ENCODE results near the gene PRKCE.

The PRKCE gene

GRCh38 chr2:46087492-46087891 lies 436.0 kb downstream of the PRKCE start:
- TF ChIP-seq POLR2AphosphoS5 (IDR thresholded peaks at IDR 0.05; ENCODE audit: borderline replicate concordance, low read depth, low read length): no peak
- no peak for TF ChIP-seq FOXP2 (optimal IDR thresholded peaks at IDR 0.05; ENCODE audit: control extremely low read depth, extremely low read length, insufficient read depth)
- TF ChIP-seq EZH2 (IDR thresholded peaks at IDR 0.05): no peak
- DNase-seq (ENCODE audit: low read depth, low spot score): no peak
- no peaks in the 10 kb centered on the region for H3K9me3 ChIP-seq (ENCODE audit: low read depth, low read length)

GRCh38 chr2:46091004-46091403 lies 439.5 kb downstream of the PRKCE start:
- DNase-seq (ENCODE audit: low read depth, low spot score): no peak
- Histone ChIP-seq H3K9me3 (ENCODE audit: low read depth, low read length) (no peaks in the 10 kb centered on the region), H3K4me3 (no peak overlapping the region), H3K9ac (ENCODE audit: insufficient read length) (no peak overlapping the region), H3K36me3 (ENCODE audit: insufficient read depth, low read length) (no peaks in the 10 kb centered on the region), H3K27ac (no peak overlapping the region)
- TF ChIP-seq EZH2 (IDR thresholded peaks at IDR 0.05) (no peak), POLR2AphosphoS5 (IDR thresholded peaks at IDR 0.05; ENCODE audit: borderline replicate concordance, low read depth, low read length) (no peak), FOXP2 (optimal IDR thresholded peaks at IDR 0.05; ENCODE audit: control extremely low read depth, extremely low read length, insufficient read depth) (no peak)

More at GRCh38 chr2:46087492-46087891, 436.0 kb downstream of the PRKCE start:
- Histone ChIP-seq H3K36me3 (ENCODE audit: insufficient read depth, low read length) (no peaks in the 10 kb centered on the region), H3K9ac (ENCODE audit: insufficient read length) (no peak overlapping the region), H3K4me3 (no peak overlapping the region), H3K27ac (no peak overlapping the region)

DNA sequence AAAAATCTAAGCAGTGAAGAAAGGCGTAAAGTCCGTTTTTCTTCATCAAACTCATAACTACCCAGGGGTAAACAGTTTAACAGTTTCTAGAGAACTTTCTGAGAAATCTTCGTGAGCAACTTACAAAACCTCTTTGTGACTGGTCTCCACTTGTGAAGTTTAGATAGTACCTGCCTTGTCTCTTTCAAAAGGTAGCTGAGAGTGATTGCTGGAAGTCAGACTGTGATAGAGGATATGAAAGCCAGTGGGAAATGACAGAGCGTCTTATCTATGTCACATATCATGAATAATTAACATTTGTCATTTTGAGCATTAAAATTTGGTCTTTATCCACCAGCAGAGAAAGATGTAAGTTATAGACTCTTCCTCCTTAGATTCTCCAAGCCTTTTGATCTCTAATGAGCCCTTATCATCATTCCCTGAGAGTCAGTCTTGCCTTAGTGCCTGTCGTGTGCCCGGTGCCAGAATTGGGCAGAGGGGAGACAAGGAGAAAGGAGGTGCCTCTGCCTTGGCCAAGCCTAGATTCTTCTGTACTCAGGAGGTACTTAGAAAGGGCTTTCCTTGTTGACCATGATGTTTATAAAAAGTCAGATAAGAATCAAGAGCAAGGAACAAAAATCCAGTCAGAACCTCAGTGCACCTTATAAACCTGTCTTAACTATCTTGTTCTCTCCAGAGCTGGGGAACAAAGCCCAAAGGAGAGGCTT lies 440.6 kb downstream of the PRKCE start:
- no peak for DNase-seq (ENCODE audit: low read depth, low spot score)
- TF ChIP-seq FOXP2 (optimal IDR thresholded peaks at IDR 0.05; ENCODE audit: control extremely low read depth, extremely low read length, insufficient read depth): no peak
- no peak for TF ChIP-seq POLR2AphosphoS5 (IDR thresholded peaks at IDR 0.05; ENCODE audit: borderline replicate concordance, low read depth, low read length)
- no peak for TF ChIP-seq EZH2 (IDR thresholded peaks at IDR 0.05)
- Histone ChIP-seq H3K4me3 (no peak overlapping the region), H3K27ac (no peak overlapping the region), H3K9me3 (ENCODE audit: low read depth, low read length) (no peaks in the 10 kb centered on the region), H3K9ac (ENCODE audit: insufficient read length) (no peak overlapping the region), H3K36me3 (ENCODE audit: insufficient read depth, low read length) (no peaks in the 10 kb centered on the region)

GRCh38 chr2:46094689-46095088 lies 443.2 kb downstream of the PRKCE start:
- Histone ChIP-seq H3K36me3 (ENCODE audit: insufficient read depth, low read length) (no peaks in the 10 kb centered on the region), H3K27ac (no peak overlapping the region), H3K9ac (ENCODE audit: insufficient read length) (no peak overlapping the region), H3K9me3 (ENCODE audit: low read depth, low read length) (no peaks in the 10 kb centered on the region), H3K4me3 (no peak overlapping the region)
- no peak for TF ChIP-seq POLR2AphosphoS5 (IDR thresholded peaks at IDR 0.05; ENCODE audit: borderline replicate concordance, low read depth, low read length)
- no peak for TF ChIP-seq FOXP2 (optimal IDR thresholded peaks at IDR 0.05; ENCODE audit: control extremely low read depth, extremely low read length, insufficient read depth)
- no peak for TF ChIP-seq EZH2 (IDR thresholded peaks at IDR 0.05)
- no peak for DNase-seq (ENCODE audit: low read depth, low spot score)

- H3K4me3 ChIP-seq: no peak overlapping the region
- no peak overlapping the region for H3K9ac ChIP-seq (ENCODE audit: insufficient read length)
- no peak for DNase-seq (ENCODE audit: low read depth, low spot score)
- no peak overlapping the region for H3K27ac ChIP-seq
- H3K9me3 ChIP-seq (ENCODE audit: low read depth, low read length): no peaks in the 10 kb centered on the region
- TF ChIP-seq POLR2AphosphoS5 (IDR thresholded peaks at IDR 0.05; ENCODE audit: borderline replicate concordance, low read depth, low read length) (no peak), EZH2 (IDR thresholded peaks at IDR 0.05) (no peak), FOXP2 (optimal IDR thresholded peaks at IDR 0.05; ENCODE audit: control extremely low read depth, extremely low read length, insufficient read depth) (no peak)
- no peaks in the 10 kb centered on the region for H3K36me3 ChIP-seq (ENCODE audit: insufficient read depth, low read length)
These were observed 444.4 kb downstream of the PRKCE start for GRCh38 chr2:46095830-46096229.

DNA sequence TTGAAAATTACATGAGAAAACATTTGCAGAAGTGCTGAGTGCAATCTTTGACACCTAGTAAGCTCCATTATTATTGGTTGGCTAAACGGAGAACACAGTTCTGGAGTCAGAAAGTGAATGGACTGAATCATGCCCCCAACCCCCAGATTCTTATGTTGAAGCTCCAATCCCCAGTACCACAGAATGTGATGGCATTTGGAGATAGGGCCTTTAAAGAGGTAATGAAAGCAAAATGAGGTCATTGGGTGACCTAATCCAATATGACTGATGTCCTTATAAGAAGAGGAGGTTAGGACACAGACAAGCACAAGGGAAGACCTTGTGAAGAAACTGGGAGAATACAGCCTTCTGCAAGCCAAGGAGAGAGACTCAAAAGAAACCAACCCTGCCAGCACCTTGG lies 444.8 kb downstream of the PRKCE start:
- Histone ChIP-seq H3K4me3 (no peak overlapping the region), H3K36me3 (ENCODE audit: insufficient read depth, low read length) (no peaks in the 10 kb centered on the region), H3K9ac (ENCODE audit: insufficient read length) (no peak overlapping the region), H3K27ac (no peak overlapping the region), H3K9me3 (ENCODE audit: low read depth, low read length) (no peaks in the 10 kb centered on the region)
- TF ChIP-seq POLR2AphosphoS5 (IDR thresholded peaks at IDR 0.05; ENCODE audit: borderline replicate concordance, low read depth, low read length) (no peak), EZH2 (IDR thresholded peaks at IDR 0.05) (no peak), FOXP2 (optimal IDR thresholded peaks at IDR 0.05; ENCODE audit: control extremely low read depth, extremely low read length, insufficient read depth) (no peak)
- no peak for DNase-seq (ENCODE audit: low read depth, low spot score)

- TF ChIP-seq EZH2 (IDR thresholded peaks at IDR 0.05) (no peak), FOXP2 (optimal IDR thresholded peaks at IDR 0.05; ENCODE audit: control extremely low read depth, extremely low read length, insufficient read depth) (no peak), POLR2AphosphoS5 (IDR thresholded peaks at IDR 0.05; ENCODE audit: borderline replicate concordance, low read depth, low read length) (no peak)
- H3K9ac ChIP-seq (ENCODE audit: insufficient read length): no peak overlapping the region
- DNase-seq (ENCODE audit: low read depth, low spot score): peak; percentile 28
- H3K9me3 ChIP-seq (ENCODE audit: low read depth, low read length): no peaks in the 10 kb centered on the region
- no peak overlapping the region; the same call in 1 of the 2 replicates for H3K4me3 ChIP-seq
- H3K27ac ChIP-seq: peak overlapping the region; percentile 34; the same call in 1 of the 2 replicates
- no peaks in the 10 kb centered on the region for H3K36me3 ChIP-seq (ENCODE audit: insufficient read depth, low read length)
These were observed 446.4 kb downstream of the PRKCE start for GRCh38 chr2:46097714-46098480.

DNA sequence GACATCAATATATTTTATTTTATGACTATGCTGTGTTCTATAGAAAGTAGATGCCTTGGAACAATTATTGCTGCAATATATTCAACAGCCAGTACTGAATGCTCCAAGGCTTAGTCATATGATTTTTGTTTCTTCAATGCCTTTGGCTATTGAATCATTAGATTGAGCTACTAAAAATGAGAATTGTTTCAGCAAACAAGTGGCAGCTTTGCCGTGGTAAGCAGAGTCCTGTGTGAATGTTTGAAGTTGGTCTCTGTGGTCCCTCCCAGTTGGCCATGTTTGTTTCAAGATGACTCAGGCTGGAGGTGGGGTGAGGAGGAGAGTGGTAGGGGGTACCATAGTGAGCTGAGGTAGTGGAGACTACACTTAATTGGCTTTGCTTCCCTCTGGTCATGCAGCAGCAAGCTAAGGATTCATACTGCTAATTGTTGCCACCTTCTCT lies 447.2 kb downstream of the PRKCE start:
- H3K9me3 ChIP-seq (ENCODE audit: low read depth, low read length): no peaks in the 10 kb centered on the region
- H3K4me3 ChIP-seq: no peak overlapping the region
- H3K9ac ChIP-seq (ENCODE audit: insufficient read length): no peak overlapping the region
- TF ChIP-seq FOXP2 (optimal IDR thresholded peaks at IDR 0.05; ENCODE audit: control extremely low read depth, extremely low read length, insufficient read depth) (no peak), EZH2 (IDR thresholded peaks at IDR 0.05) (no peak), POLR2AphosphoS5 (IDR thresholded peaks at IDR 0.05; ENCODE audit: borderline replicate concordance, low read depth, low read length) (no peak)
- DNase-seq (ENCODE audit: low read depth, low spot score): no peak
- no peak overlapping the region for H3K27ac ChIP-seq
- H3K36me3 ChIP-seq (ENCODE audit: insufficient read depth, low read length): no peaks in the 10 kb centered on the region
